GM18511 (cell line): ENCODE data around the gene EPAS1.
"Not testable (repeated sequence)": the region's sequence is repeated elsewhere in the genome, so short reads cannot be mapped to it uniquely, and the experiment has no call there.

ENCODE experiments used
- ATAC-seq: cut with Tn5 transposase; IDR thresholded peaks from one replicate; pipeline ENCODE4 v1.9.1; 2021; ENCODE audit warnings: mild to moderate bottlenecking, moderate library complexity; ENCODE audit not compliant: unreplicated experiment

EPAS1 gene

DNA sequence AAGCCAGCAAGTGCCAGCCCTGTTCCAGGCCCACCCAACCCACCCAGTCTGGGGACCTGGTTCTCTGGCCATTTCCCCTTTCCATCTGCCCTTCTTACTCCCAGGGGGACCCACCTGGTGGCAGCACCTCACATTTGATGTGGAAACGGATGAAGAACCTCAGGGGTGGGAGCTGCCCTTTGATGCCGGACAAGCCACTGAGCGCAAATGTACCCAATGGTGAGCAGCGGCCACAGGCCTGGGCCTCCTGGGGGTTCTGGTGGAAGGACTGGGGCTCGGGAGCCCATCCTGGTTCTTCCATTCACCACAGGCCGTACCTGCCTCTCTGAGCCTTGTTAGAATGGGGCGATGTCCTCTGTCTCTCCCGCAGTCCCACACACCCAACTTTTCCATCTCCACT is 84.7 kb downstream of the EPAS1 start:
- no peak for ATAC-seq

GRCh38 chr2:46382331-46383112 is 85.3 kb downstream of the EPAS1 start:
- no peak for ATAC-seq

DNA sequence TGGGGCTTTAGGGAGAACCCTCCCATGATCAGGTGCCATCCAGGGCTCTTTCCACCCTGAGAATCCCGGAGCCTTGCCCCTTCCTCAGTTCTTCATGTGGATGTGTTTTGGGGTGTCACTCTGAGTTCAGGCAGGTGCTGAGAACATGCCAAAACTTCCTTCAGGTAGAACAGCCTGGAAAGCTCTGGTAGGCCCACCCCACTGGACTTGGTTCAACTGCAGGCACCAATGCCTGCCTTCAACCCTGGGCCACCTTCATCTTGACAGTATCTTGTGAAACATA is 85.8 kb downstream of the EPAS1 start:
- ATAC-seq = no peak

GRCh38 chr2:46383784-46384456 is 86.7 kb downstream of the EPAS1 start:
- no peak for ATAC-seq

DNA sequence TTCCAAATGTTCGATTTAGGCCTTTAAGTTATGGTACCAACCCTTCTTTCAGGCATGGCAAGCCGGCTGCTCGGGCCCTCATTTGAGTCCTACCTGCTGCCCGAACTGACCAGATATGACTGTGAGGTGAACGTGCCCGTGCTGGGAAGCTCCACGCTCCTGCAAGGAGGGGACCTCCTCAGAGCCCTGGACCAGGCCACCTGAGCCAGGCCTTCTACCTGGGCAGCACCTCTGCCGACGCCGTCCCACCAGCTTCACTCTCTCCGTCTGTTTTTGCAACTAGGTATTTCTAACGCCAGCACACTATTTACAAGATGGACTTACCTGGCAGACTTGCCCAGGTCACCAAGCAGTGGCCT is 87.2 kb downstream of the EPAS1 start:
- no peak for ATAC-seq

DNA sequence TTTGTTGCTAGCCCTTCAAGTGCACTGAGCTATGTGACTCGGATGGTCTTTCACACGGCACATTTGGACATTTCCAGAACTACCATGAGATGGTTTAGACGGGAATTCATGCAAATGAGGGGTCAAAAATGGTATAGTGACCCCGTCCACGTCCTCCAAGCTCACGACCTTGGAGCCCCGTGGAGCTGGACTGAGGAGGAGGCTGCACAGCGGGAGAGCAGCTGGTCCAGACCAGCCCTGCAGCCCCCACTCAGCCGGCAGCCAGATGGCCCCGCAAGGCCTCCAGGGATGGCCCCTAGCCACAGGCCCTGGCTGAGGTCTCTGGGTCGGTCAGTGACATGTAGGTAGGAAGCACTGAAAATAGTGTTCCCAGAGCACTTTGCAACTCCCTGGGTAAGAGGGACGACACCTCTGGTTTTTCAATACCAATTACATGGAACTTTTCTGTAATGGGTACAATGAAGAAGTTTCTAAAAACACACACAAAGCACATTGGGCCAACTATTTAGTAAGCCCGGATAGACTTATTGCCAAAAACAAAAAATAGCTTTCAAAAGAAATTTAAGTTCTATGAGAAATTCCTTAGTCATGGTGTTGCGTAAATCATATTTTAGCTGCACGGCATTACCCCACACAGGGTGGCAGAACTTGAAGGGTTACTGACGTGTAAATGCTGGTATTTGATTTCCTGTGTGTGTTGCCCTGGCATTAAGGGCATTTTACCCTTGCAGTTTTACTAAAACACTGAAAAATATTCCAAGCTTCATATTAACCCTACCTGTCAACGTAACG is 88.8 kb downstream of the EPAS1 start:
- no peak for ATAC-seq

DNA sequence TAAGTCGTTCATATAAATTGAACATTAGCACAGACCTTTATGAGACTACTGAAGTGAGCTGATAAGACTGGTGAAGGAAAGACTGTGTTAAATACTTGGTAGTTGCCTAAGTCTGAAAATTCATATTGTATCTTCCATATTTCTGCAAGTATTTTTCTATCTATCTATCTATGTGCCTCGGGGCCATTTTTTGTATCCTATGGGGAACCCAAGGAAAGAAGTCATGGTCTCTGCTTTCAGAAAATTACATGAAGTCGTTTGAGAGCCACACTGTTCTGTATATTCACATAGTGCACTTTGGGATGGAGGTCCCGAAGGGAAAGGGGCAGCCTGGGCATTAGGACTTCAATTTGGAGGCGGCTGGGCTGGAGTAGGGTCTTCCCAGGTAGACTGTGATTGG is 89.6 kb downstream of the EPAS1 start:
- ATAC-seq = no peak

GRCh38 chr2:46387292-46387691 is 90.1 kb downstream of the EPAS1 start:
- ATAC-seq = no peak

DNA sequence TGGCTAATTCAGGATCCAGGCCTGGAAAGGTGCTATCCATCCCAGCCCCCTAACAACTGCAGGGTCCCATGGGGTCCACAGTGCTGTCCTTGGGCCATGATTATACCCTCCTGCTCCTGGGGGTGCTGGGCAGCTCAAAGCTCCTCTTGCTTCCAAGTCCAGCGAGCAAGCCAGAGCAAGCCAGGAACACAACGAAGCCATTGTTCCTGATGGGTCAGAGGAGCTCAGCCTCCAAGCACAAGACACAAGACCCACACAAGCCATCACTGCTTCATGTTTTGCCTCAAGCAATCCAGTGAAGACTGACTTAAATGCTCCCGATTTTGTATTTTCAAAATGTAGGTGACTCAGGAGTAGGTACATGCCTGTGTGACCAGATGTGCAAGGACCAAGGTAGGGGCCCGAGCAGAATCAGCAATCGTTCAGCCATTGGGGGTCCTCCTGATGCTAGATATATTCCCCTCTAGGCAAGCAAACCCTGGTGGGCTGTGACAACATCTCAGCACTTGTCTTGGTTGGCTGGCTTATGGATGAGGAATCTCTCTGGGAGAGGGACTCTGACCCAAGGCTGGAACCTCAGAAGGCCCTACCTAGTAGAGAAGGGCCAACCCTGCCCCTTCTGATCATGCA is 90.8 kb downstream of the EPAS1 start:
- ATAC-seq = no peak

DNA sequence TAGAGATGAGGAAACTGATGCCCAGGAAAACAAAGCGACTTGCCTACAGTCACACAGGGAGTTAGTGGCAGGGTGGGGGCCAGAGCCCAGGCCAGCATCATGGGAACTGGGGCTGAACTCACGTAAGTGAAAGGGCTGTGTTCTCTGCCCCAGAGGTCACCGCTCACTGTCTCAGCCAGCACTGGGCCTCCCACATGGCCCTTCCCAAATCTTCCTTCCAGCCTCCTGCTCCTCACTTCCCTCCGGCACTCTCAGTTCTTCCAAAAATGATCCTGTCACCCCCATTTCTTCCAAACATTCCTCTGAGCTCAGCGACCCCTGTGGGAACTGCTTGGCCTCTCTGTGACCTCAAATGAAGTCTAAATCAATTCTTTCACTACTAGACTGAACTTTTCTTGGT is 91.7 kb downstream of the EPAS1 start:
- no peak for ATAC-seq

- no peak for ATAC-seq
Measured at GRCh38 chr2:46389417-46389916, 92.3 kb downstream of the EPAS1 start.

- ATAC-seq = no peak
Measured at GRCh38 chr2:46390036-46390435, 92.8 kb downstream of the EPAS1 start.

DNA sequence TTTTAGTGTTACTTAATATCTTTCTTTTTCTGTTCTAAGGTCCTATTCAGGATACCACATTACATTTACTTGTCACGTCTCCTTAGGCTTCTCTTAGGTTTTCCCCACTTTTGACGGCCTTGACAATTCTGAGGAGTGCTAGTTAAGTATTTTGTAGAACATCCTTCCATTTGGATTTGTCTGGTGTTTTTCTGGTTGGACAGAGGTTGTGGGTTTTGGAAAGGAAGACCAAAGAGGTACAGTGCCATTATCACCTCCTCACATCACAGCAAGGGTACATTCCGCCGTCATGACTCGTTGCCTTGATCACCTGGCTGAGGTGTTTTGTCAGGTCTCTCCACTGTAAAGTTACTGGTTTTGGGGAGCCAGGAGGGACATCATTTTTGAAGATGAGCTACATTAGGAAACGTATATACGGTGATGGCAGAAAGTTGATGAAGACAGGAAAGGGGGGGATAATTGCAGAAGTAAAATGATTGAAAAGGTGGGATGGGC is 93.7 kb downstream of the EPAS1 start:
- no peak for ATAC-seq

DNA sequence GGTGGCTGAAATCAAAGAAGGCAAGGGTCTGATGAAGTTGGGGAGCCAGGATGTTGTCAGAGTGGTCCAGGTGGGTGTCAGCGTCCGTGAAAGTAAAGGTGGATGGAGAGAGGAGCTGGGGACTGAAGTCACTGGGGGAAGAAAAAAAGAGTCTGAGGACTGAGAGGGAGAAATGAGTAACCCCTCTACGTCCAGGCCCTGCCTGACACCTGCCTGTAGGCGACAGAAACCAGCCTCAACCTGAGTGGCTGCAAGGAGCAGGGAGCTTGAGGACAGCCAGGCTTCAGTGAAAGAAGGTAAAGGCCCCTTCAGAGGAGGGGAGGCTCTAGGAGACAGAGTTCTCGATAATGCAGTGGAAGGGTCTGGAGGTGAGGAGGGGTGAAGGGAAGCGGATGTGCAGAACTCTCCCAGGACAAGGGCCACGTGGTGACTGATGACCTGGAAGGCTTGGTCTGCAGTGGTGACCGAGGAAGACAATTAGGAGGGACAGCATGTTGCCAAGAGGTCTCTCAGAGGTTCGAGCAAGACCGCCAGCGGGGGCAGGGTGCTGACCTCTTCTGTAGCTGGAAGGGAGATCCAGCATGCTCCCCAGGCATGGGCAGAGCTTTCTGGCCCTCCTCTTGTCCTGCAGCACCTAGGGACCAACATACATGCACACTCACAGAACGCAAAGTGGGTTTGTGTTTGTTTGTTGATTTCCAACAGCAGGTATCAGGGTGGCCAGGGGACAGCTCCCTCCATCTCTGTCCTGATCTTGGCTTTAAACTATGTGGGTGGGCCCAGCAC is 95.5 kb downstream of the EPAS1 start:
- no peak for ATAC-seq

DNA sequence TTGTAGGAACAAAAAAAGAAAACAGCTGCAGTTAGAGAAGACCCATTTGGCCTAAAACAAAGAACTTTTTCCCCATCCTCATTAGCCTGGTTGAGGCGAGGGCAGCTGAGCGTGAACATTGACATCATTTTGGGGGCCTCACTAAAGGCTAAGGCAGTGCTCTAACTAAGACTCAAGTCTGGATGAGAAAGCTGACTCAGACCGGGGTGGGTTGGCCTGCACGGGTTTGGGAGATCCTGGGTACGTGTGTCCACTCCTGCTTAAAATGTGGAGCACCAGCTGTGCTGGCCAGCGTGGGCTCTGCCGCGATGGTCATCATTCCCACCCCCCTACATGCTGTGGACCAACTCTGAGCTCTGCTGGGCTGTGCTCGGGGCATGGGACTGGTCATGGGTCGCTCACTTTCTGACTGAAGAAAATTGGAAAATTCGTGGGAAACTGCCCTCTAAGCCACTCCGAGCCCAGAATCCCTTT is 96.2 kb downstream of the EPAS1 start:
- no peak for ATAC-seq

- no peak for ATAC-seq
Measured at GRCh38 chr2:46393865-46394264, 96.7 kb downstream of the EPAS1 start.

DNA sequence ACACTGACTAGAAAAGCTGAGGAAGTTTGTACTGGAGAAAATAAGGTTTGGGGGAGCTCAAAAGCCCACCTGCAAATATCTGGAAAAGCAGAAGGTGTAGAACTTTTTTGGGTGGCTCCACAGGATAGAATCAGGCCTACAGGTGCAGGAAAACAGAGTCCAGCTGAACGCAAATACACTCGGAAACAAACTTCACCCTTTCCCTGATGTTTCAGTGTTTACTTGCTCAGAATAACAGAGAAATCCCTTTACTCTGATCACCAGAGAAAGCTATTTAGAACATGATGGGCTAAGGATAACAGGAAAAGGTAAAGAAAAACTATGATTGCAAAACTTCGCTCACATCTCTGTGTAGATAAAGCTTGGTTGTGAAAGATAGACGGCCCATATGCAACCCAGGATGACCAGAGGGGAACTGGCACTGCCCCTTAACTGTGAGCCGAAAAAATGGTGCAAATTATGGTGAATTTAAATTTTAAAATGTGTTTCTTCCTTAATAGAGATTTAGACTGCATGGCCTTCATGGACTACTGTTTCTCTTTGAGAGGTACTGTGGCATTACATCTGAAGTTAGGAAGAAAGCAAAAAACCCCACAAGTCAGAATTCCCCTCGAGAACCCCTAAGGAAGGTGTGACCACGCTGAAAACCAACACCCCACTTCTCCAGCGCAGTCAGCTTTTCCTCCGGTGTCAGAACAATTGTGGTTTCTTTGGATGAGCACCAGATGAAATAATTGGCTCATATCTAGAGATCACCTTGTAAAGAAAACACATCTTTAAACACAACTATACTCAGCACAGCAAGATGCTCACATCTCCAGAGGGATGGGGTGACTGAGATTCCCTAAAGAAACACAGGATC is 97.7 kb downstream of the EPAS1 start:
- no peak for ATAC-seq

- ATAC-seq = not testable (repeated sequence)
Measured at GRCh38 chr2:46395730-46396129, 98.5 kb downstream of the EPAS1 start.

- no peak for ATAC-seq
Measured at GRCh38 chr2:46400016-46400415, 102.8 kb downstream of the EPAS1 start.
